Superior temporal gyrus (tissue), 1 donor: Measurements from ENCODE around the gene NFKB1.
"Not testable (repeated sequence)": the region's sequence is repeated elsewhere in the genome, so short reads cannot be mapped to it uniquely, and the experiment has no call there.

Experiments
- DNase-seq: peaks from one replicate; pipeline ENCODE4 v3.0.0-alpha.2; 2016; ENCODE audit errors: extremely low spot score

NFKB1 gene

DNA sequence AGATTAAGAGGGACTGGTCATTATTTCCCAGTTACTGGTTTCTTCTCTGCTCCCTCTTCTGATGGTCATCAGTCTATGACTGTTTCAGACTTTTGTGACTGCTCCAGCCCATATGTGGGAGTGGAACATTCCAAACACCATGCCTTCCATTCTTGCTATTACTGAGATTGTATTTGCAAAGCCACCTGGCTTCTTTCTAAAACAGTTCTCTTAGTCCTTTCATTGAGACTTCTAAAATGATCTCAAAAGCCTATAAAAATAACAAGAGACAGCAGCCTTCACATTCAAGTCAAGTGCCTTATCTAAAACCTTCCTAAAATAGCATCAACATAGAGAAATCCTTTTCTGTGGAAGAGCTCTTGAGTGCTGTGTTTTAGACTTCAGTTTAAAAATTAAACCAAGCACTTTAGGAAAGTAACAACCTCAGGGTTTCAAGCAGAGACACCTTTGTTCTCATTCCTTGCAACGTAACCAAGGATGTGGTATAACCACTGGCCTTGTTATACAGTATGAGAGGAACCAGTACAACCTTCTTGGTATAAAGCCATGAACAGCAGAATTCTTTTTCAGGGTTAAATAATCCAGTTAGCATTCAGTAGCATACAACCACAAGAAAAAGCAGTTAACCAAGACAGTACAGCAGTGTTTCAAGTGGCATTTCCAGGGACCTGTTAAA is 97.1 kb downstream of the NFKB1 start:
- DNase-seq, result no peak

GRCh38 chr4:102598762-102599374 is 97.7 kb downstream of the NFKB1 start:
- DNase-seq, result no peak

DNA sequence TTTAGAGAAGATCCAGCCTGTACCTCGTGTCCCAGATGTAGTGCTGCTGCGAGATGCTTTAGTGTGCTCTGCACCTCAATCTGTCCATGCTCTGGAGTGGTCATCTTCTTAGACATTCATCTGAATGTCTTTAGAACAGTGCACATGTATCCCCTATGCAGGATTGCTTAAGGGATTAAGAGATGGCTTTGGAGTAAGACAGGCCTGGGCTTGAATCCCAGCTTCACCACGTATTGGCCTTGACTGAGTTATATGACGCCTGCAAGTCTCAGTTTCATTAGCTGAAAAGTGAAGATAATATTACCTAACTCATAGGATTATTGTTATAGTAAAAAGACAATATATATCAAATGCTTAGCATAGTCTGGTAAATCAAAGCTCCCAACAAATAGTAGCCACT is 98.3 kb downstream of the NFKB1 start:
- no peak for DNase-seq

DNA sequence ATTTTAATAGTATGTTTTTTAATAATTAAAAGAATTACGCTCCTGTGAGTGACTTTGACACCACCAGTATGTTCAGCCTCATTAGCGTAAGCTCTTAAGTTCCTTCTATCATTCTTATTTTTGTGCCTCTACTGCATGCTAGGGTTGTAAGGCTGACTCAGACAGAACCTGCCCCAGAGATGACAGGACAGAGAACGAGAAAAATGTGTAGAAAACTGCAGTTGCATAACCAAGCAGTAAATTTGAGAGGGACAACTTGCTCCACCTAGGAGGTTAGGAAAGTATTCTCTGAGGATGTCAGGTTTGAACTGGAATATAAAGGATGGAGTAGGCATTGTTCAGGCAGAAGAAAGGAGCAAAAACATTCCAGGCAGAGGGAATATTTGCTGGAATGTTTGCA is 98.7 kb downstream of the NFKB1 start:
- DNase-seq, result no peak

GRCh38 chr4:102600689-102601088 is 99.5 kb downstream of the NFKB1 start:
- DNase-seq, result no peak

DNA sequence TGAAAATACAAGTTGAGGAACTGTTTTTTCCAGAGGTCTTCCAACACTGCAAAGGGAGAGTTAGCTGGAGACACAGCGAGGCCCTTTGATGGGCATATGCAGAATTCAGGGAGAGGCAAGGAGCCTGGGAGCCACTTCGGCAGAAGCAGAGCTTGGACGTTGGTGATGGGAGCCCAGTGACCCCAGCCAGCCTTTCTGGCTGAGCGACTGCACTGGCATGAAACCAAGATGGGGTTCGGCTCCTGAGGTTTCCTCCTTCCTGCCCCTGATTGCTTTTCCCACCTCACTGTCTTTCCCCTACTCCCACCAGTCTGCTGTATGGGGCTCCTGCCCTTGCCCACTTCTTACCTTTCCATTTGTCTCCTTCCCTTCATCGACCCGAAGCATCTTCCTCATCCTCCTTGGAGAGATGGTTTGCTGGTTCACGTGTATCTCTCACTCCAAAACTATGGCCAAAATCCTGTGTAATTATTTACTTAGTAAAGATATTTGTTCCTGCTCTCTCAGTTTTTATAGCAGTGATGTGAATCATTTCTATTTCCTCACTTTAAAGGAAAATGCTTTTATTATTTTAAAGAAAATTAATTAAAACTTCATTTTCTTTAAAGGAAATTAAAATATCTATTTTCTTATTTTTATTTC is 100.5 kb downstream of the NFKB1 start:
- DNase-seq, result no peak

DNA sequence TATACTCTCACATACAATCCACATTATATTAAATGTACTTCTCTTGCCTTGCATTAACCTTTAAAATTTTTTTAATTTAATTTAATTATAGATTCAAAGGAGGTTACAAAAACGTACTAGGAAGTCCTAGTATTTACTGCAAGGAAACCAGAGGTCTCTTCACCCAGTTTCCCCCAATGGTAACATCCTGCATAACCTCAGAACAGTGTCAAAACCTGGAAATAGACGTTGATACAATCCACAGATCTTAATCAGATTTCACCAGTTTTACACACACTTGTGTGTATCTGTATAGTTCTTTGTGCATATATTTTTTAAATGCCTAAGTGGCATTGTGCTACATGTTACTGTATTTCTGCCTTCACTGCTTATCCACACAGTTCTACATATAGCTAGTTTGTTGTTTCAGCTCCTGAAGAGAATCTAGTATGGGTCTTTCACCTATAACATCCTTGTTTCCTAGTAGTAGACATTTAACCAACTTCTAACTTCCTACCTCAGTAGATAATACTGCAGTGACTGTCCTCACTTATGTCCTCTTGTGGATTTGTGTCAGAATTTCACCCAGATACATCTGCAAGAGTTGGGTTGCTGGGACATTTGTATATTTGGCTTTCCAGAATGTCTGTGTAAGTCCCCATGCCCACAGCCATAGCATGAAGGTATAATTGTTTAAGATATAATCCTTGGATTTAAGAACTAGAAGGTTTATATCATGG is 103.2 kb downstream of the NFKB1 start:
- no peak for DNase-seq

DNA sequence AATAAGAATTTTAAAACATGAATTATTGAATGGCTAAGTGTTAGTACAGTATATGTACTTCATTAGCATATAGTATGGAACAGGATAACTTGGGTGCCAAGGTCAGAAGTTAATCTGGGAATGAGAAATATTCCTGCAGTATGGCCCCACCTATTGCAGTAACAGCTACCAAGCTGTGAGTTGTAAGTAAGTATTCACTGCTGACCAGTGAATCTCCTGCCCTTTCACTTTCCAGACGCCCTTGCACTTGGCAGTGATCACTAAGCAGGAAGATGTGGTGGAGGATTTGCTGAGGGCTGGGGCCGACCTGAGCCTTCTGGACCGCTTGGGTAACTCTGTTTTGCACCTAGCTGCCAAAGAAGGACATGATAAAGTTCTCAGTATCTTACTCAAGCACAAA is 105.1 kb downstream of the NFKB1 start:
- DNase-seq, result no peak

DNA sequence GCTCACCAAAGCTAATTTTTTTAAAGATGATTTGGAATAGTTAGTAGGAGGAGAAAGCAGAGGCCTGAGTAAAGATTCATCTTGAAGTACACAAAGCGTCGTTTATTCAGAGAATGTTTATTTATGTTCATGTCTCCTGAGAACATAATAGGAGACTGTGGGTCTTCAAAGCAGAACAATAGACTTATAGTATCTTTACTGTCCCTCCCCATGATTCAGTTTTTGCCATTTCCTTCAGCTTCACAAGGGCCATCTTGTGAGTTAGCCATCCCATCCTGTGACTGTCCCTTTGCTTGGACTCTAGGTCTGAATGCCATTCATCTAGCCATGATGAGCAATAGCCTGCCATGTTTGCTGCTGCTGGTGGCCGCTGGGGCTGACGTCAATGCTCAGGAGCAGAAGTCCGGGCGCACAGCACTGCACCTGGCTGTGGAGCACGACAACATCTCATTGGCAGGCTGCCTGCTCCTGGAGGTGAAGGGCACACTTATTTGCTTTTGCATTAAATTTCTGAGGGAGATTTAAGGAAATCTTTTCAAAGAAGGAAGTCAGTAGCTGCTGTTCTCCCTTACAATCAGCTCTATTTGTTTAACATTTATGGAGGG is 105.8 kb downstream of the NFKB1 start:
- DNase-seq, result no peak

DNA sequence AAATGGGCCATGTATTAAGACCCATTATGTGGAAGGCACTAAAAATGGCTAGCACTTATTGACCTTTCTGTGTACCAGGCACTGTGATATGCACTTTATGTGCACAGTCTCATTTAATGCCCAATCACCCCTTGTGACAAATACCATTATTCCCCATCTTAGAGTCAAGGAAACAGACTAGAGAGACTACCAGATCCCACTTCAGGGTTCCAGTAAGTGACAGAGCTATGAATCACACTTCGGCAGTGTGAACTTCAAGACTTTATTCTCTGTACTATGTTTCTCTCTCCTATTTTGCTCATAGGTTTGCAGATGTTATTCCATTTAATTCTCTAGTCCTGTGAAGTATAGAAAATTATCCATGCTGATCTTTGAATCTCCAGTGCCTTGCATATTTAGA is 107.0 kb downstream of the NFKB1 start:
- no peak for DNase-seq

DNA sequence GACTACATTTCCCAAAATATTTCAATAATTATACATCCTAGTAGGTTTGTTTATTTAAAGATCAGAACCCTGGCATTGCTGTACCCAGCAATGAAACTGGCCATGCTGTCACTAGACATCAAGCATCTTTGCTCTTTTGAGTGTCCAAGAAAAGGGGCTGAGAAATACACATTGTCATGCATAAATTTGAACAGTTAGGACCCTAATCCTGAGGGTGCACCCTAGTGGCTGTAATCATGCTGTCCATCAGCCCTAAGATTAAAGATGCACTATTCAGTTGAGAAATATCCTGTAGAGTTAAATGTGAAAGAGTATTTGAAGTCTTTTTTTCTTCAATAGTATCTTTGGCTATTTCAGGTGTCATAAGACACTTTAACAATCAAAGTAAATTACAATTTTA is 108.8 kb downstream of the NFKB1 start:
- no peak for DNase-seq

- no peak for DNase-seq
These were observed 109.3 kb downstream of the NFKB1 start for GRCh38 chr4:102610476-102610875.

- no peak for DNase-seq
These were observed 111.1 kb downstream of the NFKB1 start for GRCh38 chr4:102612210-102612609.

DNA sequence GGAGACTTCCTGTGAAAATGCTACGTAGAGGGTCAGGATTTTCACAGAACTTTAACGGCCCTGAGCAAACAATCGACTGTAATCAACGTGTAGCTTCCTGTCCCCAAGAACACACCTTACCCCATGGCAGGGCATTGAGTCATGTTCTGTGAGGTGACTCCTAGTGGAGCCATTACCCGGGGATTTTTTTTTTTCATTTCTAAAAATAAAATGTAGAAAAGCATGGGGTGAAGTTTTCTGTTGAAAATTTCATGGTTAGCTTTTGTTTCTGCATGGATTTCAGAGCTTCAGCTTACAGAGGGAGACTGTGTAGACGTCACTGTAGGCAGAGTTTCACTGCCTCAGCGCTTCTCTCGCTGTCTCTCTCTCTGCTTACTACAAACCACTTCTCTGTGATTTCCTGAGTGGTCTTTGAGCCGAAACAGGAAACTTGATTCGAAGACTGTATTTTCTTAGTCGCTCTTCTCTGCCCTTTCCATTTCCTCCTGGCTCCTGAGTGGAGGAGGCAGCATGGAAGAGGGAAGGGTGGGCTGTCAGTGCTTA is 111.7 kb downstream of the NFKB1 start:
- DNase-seq, result no peak

DNA sequence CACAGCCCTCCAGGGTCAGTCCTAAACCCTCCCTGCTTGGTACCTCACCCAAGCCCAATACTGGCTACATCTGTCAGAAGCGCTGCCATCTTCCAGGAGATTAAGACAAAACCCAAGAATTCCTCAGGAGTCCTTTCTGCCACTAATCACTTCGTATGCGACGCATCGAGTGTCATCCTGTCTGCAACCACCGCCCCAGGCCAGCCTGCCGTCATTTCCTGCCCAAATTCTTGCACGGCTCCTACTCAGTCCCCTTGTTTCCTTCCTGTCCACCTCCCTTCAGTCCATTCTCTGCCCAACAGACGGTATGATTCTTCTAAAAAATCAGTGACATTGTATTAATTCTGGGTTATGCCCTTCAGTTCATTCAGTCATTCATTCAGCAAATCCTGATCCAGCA is 113.6 kb downstream of the NFKB1 start:
- DNase-seq, result no peak

DNA sequence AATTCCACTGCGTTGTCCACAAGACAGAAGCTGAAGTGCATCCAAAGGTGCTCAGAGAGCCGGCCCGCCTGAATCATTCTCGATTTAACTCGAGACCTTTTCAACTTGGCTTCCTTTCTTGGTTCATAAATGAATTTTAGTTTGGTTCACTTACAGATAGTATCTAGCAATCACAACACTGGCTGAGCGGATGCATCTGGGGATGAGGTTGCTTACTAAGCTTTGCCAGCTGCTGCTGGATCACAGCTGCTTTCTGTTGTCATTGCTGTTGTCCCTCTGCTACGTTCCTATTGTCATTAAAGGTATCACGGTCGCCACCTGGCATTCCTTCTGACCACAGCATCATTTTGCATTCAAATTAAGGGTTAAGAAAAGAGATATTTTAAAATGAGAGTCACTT is 115.5 kb downstream of the NFKB1 start:
- no peak for DNase-seq

GRCh38 chr4:102619021-102619420 is 117.9 kb downstream of the NFKB1 start:
- not testable (repeated sequence) for DNase-seq

- DNase-seq, result not testable (repeated sequence)
These were observed 118.8 kb downstream of the NFKB1 start for GRCh38 chr4:102619776-102620631.

GRCh38 chr4:102620697-102621497 is 119.7 kb downstream of the NFKB1 start:
- DNase-seq, result peak; percentile 86

GRCh38 chr4:102623622-102624021 is 122.5 kb downstream of the NFKB1 start:
- no peak for DNase-seq
